A204.1 (cell line): ENCODE measurements around the gene MTA1.
A peak's percentile ranks its signal among the peaks of the same experiment; 100 is the strongest.

Source experiments
- FAIRE-seq: peaks from 2 replicates; lab custom pipeline; 2012; peaks lifted over from hg19 to GRCh38; lab: Jason Lieb, UNC

MTA1 gene

GRCh38 chr14:105477660-105478397 is 58.2 kb downstream of the MTA1 start:
- no peak for FAIRE-seq

GRCh38 chr14:105478398-105479251 is 59.0 kb downstream of the MTA1 start:
- no peak for FAIRE-seq

- no peak for FAIRE-seq
Measured at GRCh38 chr14:105479431-105480158, 60.0 kb downstream of the MTA1 start.

- no peak for FAIRE-seq
Measured at GRCh38 chr14:105480199-105480746, 60.6 kb downstream of the MTA1 start.

- FAIRE-seq, result peak; percentile 16
Measured at GRCh38 chr14:105480807-105481801, 61.5 kb downstream of the MTA1 start.

- no peak for FAIRE-seq
Measured at GRCh38 chr14:105481886-105482457, 62.3 kb downstream of the MTA1 start.

- no peak for FAIRE-seq
Measured at GRCh38 chr14:105482486-105483110, 63.0 kb downstream of the MTA1 start.

GRCh38 chr14:105483300-105484068 is 63.9 kb downstream of the MTA1 start:
- no peak for FAIRE-seq

GRCh38 chr14:105484069-105484996 is 64.7 kb downstream of the MTA1 start:
- no peak for FAIRE-seq

- FAIRE-seq, result no peak
Measured at GRCh38 chr14:105484997-105485393, 65.4 kb downstream of the MTA1 start.

- FAIRE-seq, result no peak
Measured at GRCh38 chr14:105485739-105486162, 66.1 kb downstream of the MTA1 start.

GRCh38 chr14:105486163-105486973 is 66.7 kb downstream of the MTA1 start, which contains the start of gene CRIP1:
Gene CRIP1 (plus strand): TSS chr14:105486886. CDS start chr14:105487260, 374 bp downstream.
- no peak for FAIRE-seq

- FAIRE-seq, result no peak
Measured at GRCh38 chr14:105486974-105487448, 67.4 kb downstream of the MTA1 start.

- no peak for FAIRE-seq
Measured at GRCh38 chr14:105487449-105487985, 67.9 kb downstream of the MTA1 start.

GRCh38 chr14:105487986-105488777 is 68.6 kb downstream of the MTA1 start:
- FAIRE-seq, result no peak
